Small intestine (tissue), 7 donors: ENCODE data around the gene PQBP1. TPM values are rescaled to one million over a fixed set of nuclear protein-coding genes. Genes with fewer than 3 reads are reported as not detected.

ENCODE experiments used
- DNase-seq, 2 donors: peaks; one replicate each; pipeline versions ENCODE4 v3.0.0 to v3.0.0-alpha.2; 2013
- FAIRE-seq: peaks from 2 replicates; lab custom pipeline; 2012; peaks lifted over from hg19 to GRCh38; lab: Jason Lieb, UNC
- H3K27ac ChIP-seq, 3 donors: one replicate each; pipeline ENCODE4 v1.5.1; 2013; ENCODE audit warnings: low read length in 2 of 3, mild to moderate bottlenecking in 2 of 3, control low read depth in 1 of 3, inconsistent platforms in 1 of 3, low read depth in 1 of 3, moderate library complexity in 1 of 3
- H3K27me3 ChIP-seq, 3 donors: one replicate each; pipeline ENCODE4 v1.6.1; 2013; ENCODE audit warnings: low read length in 3 of 3, inconsistent platforms in 1 of 3; ENCODE audit not compliant: control insufficient read depth in 3 of 3, insufficient read depth in 3 of 3
- H3K36me3 ChIP-seq, 3 donors: one replicate each; pipeline ENCODE4 v1.6.1; 2013; ENCODE audit warnings: low read length in 3 of 3, inconsistent platforms in 1 of 3, low read depth in 1 of 3, mild to moderate bottlenecking in 1 of 3, moderate library complexity in 1 of 3; ENCODE audit not compliant: control insufficient read depth in 3 of 3, insufficient read depth in 2 of 3
- H3K4me1 ChIP-seq, 3 donors: one replicate each; pipeline ENCODE4 v1.6.1; 2013; ENCODE audit warnings: low read length in 2 of 3, inconsistent platforms in 1 of 3, low read depth in 1 of 3, mild to moderate bottlenecking in 1 of 3, moderate library complexity in 1 of 3; ENCODE audit not compliant: control insufficient read depth in 3 of 3, insufficient read depth in 2 of 3
- H3K4me3 ChIP-seq, 3 donors: one replicate each; pipeline ENCODE4 v1.5.1; 2013; ENCODE audit warnings: low read length in 3 of 3, control low read depth in 1 of 3, inconsistent platforms in 1 of 3, low read depth in 1 of 3, mild to moderate bottlenecking in 1 of 3, moderate library complexity in 1 of 3
- H3K9me3 ChIP-seq, 2 donors: one replicate each; pipeline ENCODE4 v1.6.1; 2013; ENCODE audit warnings: low read depth in 1 of 2, low read length in 1 of 2; ENCODE audit not compliant: control insufficient read depth in 2 of 2, insufficient read depth in 1 of 2
- WGBS, 3 donors: extraction: QIAGEN DNeasy Blood & Tissue Kit; methylation state at CpG; one replicate each; pipeline ENCODE4 v1.1.7; 2013; 5-methylcytosine and 5-hydroxymethylcytosine counted together
- polyA plus RNA-seq, 4 donors: library from polyadenylated mRNA; stranded (reverse) in 3 of 4; unstranded in 1 of 4; fragments of 200-250 nt in 3 of 4; fragments of 120-200 nt in 1 of 4; gene quantifications; one replicate each; pipeline versions ENCODE4 v1.2.1 to v1.2.3, GENCODE V29; 2013
- donor health status: healthy with polysubstance abuse.
- donor health status: control.
- donor health status: control.
- donor health status: Bipolar disorder and iron deficiency.
- donor health status: healthy.

PQBP1 gene
- polyA plus RNA-seq, 4 donors = 77.8 to 186 (median 109) TPM

- no peak for FAIRE-seq
- Histone ChIP-seq H3K27me3 (no peaks in the 10 kb centered on the region), H3K9me3 (no peaks in the 10 kb centered on the region), H3K36me3 (peaks cover 0 to 27% (median 4%) of the 10 kb centered on the region in 3 donors), H3K4me3 (no peak overlapping the region), H3K4me1 (peaks cover 0 to 15% (median 6%) of the 10 kb centered on the region in 3 donors), H3K27ac (no peak overlapping the region)
- DNase-seq = no peak
- WGBS, 3 donors = 85 to 94% (median 88%) methylated on average over 14 to 16 of the region's 16 CpGs
Measured at GRCh38 chrX:48893556-48894348, 4.0 kb upstream of the PQBP1 start.

- Histone ChIP-seq H3K27me3 (no peaks in the 10 kb centered on the region), H3K9me3 (no peaks in the 10 kb centered on the region), H3K36me3 (peaks cover 0 to 33% (median 4%) of the 10 kb centered on the region in 3 donors), H3K4me3 (no peak overlapping the region), H3K4me1 (peaks cover 0 to 15% (median 6%) of the 10 kb centered on the region in 3 donors), H3K27ac (no peak overlapping the region)
- WGBS, 3 donors = 81 to 94% (median 93%) methylated on average over 6 of the region's 6 CpGs
- DNase-seq (no peak), FAIRE-seq (no peak)
Measured at GRCh38 chrX:48894891-48895290, 2.8 kb upstream of the PQBP1 start.

GRCh38 chrX:48896611-48897011 is 1.1 kb upstream of the PQBP1 start:
- H3K27ac ChIP-seq = peak overlapping the region in 2 of 3 donors; percentile 99 to 100
- H3K9me3 ChIP-seq = no peaks in the 10 kb centered on the region
- FAIRE-seq (no peak), DNase-seq (no peak)
- peaks cover 0 to 15% (median 6%) of the 10 kb centered on the region in 3 donors for H3K4me1 ChIP-seq
- H3K36me3 ChIP-seq = peaks cover 0 to 40% (median 4%) of the 10 kb centered on the region in 3 donors
- no peaks in the 10 kb centered on the region for H3K27me3 ChIP-seq
- 41 to 62% (median 52%) methylated on average over 9 of the region's 9 CpGs for WGBS, 3 donors
- H3K4me3 ChIP-seq = peak overlapping the region in 2 of 3 donors; percentile 70 to 95

- 1 to 42% (median 9%) methylated on average over 23 to 38 of the region's 38 CpGs for WGBS, 3 donors
- peak overlapping the region; percentile 70 to 95 (median 70) for H3K4me3 ChIP-seq
- peak; percentile 79 to 85 for DNase-seq
- peak overlapping the region; percentile 82 to 100 (median 99) for H3K27ac ChIP-seq
- peaks cover 0 to 45% (median 4%) of the 10 kb centered on the region in 3 donors for H3K36me3 ChIP-seq
- peaks cover 0 to 11% (median 6%) of the 10 kb centered on the region in 3 donors for H3K4me1 ChIP-seq
- FAIRE-seq = no peak
- no peaks in the 10 kb centered on the region for H3K27me3 ChIP-seq
- no peaks in the 10 kb centered on the region for H3K9me3 ChIP-seq
Measured at GRCh38 chrX:48897157-48897624, 539 bp upstream of the PQBP1 start.

GRCh38 chrX:48899078-48899410 is 1.3 kb downstream of the PQBP1 start:
- H3K9me3 ChIP-seq = no peaks in the 10 kb centered on the region
- no peak for DNase-seq
- 38 to 74% (median 70%) methylated on average over 8 of the region's 8 CpGs for WGBS, 3 donors

GRCh38 chrX:48901069-48901468 is 3.3 kb downstream of the PQBP1 start:
- H3K4me3 ChIP-seq = no peak overlapping the region
- H3K27ac ChIP-seq = no peak overlapping the region
- WGBS, 3 donors = 80 to 93% (median 87%) methylated on average over 6 to 7 of the region's 7 CpGs
- no peak for DNase-seq
- no peaks in the 10 kb centered on the region for H3K27me3 ChIP-seq
- H3K36me3 ChIP-seq = peaks cover 0 to 51% (median 0%) of the 10 kb centered on the region in 3 donors
- H3K4me1 ChIP-seq = peaks cover 0 to 9% (median 6%) of the 10 kb centered on the region in 3 donors
- no peak for FAIRE-seq
- H3K9me3 ChIP-seq = no peaks in the 10 kb centered on the region

More at GRCh38 chrX:48899078-48899410, 1.3 kb downstream of the PQBP1 start:
- no peak for FAIRE-seq
- H3K27me3 ChIP-seq = no peaks in the 10 kb centered on the region
- peaks cover 0 to 9% (median 6%) of the 10 kb centered on the region in 3 donors for H3K4me1 ChIP-seq
- H3K36me3 ChIP-seq = peaks cover 0 to 46% (median 0%) of the 10 kb centered on the region in 3 donors
- H3K27ac ChIP-seq = no peak overlapping the region
- no peak overlapping the region for H3K4me3 ChIP-seq

- FAIRE-seq = no peak
Measured at GRCh38 chrX:48902135-48902534, 4.4 kb downstream of the PQBP1 start.

GRCh38 chrX:48902776-48903175 is 5.0 kb downstream of the PQBP1 start:
- peaks cover 0 to 62% (median 0%) of the 10 kb centered on the region in 3 donors for H3K36me3 ChIP-seq
- no peak overlapping the region for H3K27ac ChIP-seq
- no peaks in the 10 kb centered on the region for H3K9me3 ChIP-seq
- peaks cover 0 to 4% (median 0%) of the 10 kb centered on the region in 3 donors for H3K4me1 ChIP-seq
- DNase-seq (no peak), FAIRE-seq (no peak)
- H3K27me3 ChIP-seq = no peaks in the 10 kb centered on the region
- no peak overlapping the region for H3K4me3 ChIP-seq
- 90 to 94% (median 91%) methylated on average over 10 to 14 of the region's 14 CpGs for WGBS, 3 donors

More at GRCh38 chrX:48902135-48902534, 4.4 kb downstream of the PQBP1 start:
- 91 to 95% (median 94%) methylated on average over 19 to 20 of the region's 20 CpGs for WGBS, 3 donors
- Histone ChIP-seq H3K27me3 (no peaks in the 10 kb centered on the region), H3K27ac (no peak overlapping the region), H3K9me3 (no peaks in the 10 kb centered on the region), H3K4me3 (no peak overlapping the region), H3K4me1 (peaks cover 0 to 4% (median 0%) of the 10 kb centered on the region in 3 donors), H3K36me3 (peaks cover 0 to 59% (median 0%) of the 10 kb centered on the region in 3 donors)
- no peak for DNase-seq
